ENCODE data around the gene NOC2L.

DNA sequence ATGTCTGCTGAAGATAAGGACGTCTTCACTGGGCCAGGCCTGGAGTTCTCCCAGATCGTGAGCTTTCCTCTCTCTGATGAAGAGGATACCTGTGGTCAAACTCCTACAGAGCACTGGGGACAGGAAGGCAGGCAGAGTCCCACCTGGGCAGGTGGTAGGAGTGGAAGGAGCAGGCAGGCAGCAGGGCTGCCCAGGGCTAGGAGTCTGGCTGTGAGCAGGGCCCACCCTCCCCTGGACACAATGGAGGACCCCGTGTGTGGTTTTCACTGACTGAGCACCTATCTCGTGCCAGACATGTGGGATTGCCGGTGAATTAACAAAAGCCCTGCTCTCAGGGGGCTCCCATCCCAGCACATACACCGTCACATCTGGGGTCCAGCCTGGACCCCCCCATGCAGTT lies 40.2 kb downstream of the NOC2L start:
- TF ChIP-seq, protein P1, sequence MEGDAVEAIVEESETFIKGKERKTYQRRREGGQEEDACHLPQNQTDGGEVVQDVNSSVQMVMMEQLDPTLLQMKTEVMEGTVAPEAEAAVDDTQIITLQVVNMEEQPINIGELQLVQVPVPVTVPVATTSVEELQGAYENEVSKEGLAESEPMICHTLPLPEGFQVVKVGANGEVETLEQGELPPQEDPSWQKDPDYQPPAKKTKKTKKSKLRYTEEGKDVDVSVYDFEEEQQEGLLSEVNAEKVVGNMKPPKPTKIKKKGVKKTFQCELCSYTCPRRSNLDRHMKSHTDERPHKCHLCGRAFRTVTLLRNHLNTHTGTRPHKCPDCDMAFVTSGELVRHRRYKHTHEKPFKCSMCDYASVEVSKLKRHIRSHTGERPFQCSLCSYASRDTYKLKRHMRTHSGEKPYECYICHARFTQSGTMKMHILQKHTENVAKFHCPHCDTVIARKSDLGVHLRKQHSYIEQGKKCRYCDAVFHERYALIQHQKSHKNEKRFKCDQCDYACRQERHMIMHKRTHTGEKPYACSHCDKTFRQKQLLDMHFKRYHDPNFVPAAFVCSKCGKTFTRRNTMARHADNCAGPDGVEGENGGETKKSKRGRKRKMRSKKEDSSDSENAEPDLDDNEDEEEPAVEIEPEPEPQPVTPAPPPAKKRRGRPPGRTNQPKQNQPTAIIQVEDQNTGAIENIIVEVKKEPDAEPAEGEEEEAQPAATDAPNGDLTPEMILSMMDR (IDR thresholded peaks at IDR 0.05; ENCODE audit: insufficient read depth, low read length) = no peak
- TF ChIP-seq GABPA (IDR thresholded peaks at IDR 0.05; ENCODE audit: low read depth) (no peak), POLR2AphosphoS5 (IDR thresholded peaks at IDR 0.05; ENCODE audit: low read depth) (no peak)
- TF ChIP-seq, protein P2, sequence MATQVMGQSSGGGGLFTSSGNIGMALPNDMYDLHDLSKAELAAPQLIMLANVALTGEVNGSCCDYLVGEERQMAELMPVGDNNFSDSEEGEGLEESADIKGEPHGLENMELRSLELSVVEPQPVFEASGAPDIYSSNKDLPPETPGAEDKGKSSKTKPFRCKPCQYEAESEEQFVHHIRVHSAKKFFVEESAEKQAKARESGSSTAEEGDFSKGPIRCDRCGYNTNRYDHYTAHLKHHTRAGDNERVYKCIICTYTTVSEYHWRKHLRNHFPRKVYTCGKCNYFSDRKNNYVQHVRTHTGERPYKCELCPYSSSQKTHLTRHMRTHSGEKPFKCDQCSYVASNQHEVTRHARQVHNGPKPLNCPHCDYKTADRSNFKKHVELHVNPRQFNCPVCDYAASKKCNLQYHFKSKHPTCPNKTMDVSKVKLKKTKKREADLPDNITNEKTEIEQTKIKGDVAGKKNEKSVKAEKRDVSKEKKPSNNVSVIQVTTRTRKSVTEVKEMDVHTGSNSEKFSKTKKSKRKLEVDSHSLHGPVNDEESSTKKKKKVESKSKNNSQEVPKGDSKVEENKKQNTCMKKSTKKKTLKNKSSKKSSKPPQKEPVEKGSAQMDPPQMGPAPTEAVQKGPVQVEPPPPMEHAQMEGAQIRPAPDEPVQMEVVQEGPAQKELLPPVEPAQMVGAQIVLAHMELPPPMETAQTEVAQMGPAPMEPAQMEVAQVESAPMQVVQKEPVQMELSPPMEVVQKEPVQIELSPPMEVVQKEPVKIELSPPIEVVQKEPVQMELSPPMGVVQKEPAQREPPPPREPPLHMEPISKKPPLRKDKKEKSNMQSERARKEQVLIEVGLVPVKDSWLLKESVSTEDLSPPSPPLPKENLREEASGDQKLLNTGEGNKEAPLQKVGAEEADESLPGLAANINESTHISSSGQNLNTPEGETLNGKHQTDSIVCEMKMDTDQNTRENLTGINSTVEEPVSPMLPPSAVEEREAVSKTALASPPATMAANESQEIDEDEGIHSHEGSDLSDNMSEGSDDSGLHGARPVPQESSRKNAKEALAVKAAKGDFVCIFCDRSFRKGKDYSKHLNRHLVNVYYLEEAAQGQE (IDR thresholded peaks at IDR 0.05; ENCODE audit: insufficient replicate concordance, low read depth) = no peak
